ENCODE results near the gene MN1.

MN1 gene

GRCh38 chr22:27752141-27752540, 49.4 kb downstream of the MN1 start:
- Histone ChIP-seq H3K9me3 (ENCODE audit: control insufficient read depth in 2 of 2, low read length in 2 of 2) (no peaks in the 10 kb centered on the region), H3K9ac (ENCODE audit: low read depth in 1 of 2, low read length in 2 of 2) (no peak overlapping the region), H3K27ac (ENCODE audit: low read depth in 2 of 2, low read length in 2 of 2) (no peak overlapping the region), H3K36me3 (ENCODE audit: control insufficient read depth in 2 of 2, insufficient read depth in 2 of 2, low read length in 2 of 2) (no peaks in the 10 kb centered on the region), H3K4me3 (ENCODE audit: low read length in 2 of 2) (no peak overlapping the region), H3K27me3 (ENCODE audit: control insufficient read depth in 2 of 2, insufficient read depth in 2 of 2, low read length in 2 of 2) (peaks cover 8 to 20% of the 10 kb centered on the region in 2 donors), H3K4me1 (ENCODE audit: control insufficient read depth in 2 of 2, insufficient read depth in 2 of 2, low read length in 2 of 2) (peaks cover 0 to 4% of the 10 kb centered on the region in 2 donors)

GRCh38 chr22:27751277-27752070, 50.1 kb downstream of the MN1 start:
- H3K36me3 ChIP-seq (ENCODE audit: control insufficient read depth in 2 of 2, insufficient read depth in 2 of 2, low read length in 2 of 2) = no peaks in the 10 kb centered on the region
- H3K4me1 ChIP-seq (ENCODE audit: control insufficient read depth in 2 of 2, insufficient read depth in 2 of 2, low read length in 2 of 2) = peaks cover 0 to 4% of the 10 kb centered on the region in 2 donors
- no peak overlapping the region for H3K27ac ChIP-seq (ENCODE audit: low read depth in 2 of 2, low read length in 2 of 2)
- no peak overlapping the region for H3K4me3 ChIP-seq (ENCODE audit: low read length in 2 of 2)
- H3K27me3 ChIP-seq (ENCODE audit: control insufficient read depth in 2 of 2, insufficient read depth in 2 of 2, low read length in 2 of 2) = peaks cover 8 to 20% of the 10 kb centered on the region in 2 donors
- H3K9me3 ChIP-seq (ENCODE audit: control insufficient read depth in 2 of 2, low read length in 2 of 2) = no peaks in the 10 kb centered on the region
- H3K9ac ChIP-seq (ENCODE audit: low read depth in 1 of 2, low read length in 2 of 2) = no peak overlapping the region

- Histone ChIP-seq H3K36me3 (ENCODE audit: control insufficient read depth in 2 of 2, insufficient read depth in 2 of 2, low read length in 2 of 2) (no peaks in the 10 kb centered on the region), H3K27me3 (ENCODE audit: control insufficient read depth in 2 of 2, insufficient read depth in 2 of 2, low read length in 2 of 2) (peaks cover 8 to 20% of the 10 kb centered on the region in 2 donors), H3K4me3 (ENCODE audit: low read length in 2 of 2) (no peak overlapping the region), H3K9ac (ENCODE audit: low read depth in 1 of 2, low read length in 2 of 2) (no peak overlapping the region), H3K27ac (ENCODE audit: low read depth in 2 of 2, low read length in 2 of 2) (no peak overlapping the region), H3K4me1 (ENCODE audit: control insufficient read depth in 2 of 2, insufficient read depth in 2 of 2, low read length in 2 of 2) (peaks cover 0 to 4% of the 10 kb centered on the region in 2 donors), H3K9me3 (ENCODE audit: control insufficient read depth in 2 of 2, low read length in 2 of 2) (no peaks in the 10 kb centered on the region)
Observed at GRCh38 chr22:27750584-27751265, 50.8 kb downstream of the MN1 start.

GRCh38 chr22:27749597-27750225, 51.8 kb downstream of the MN1 start:
- Histone ChIP-seq H3K4me1 (ENCODE audit: control insufficient read depth in 2 of 2, insufficient read depth in 2 of 2, low read length in 2 of 2) (peaks cover 0 to 4% of the 10 kb centered on the region in 2 donors), H3K27ac (ENCODE audit: low read depth in 2 of 2, low read length in 2 of 2) (no peak overlapping the region), H3K36me3 (ENCODE audit: control insufficient read depth in 2 of 2, insufficient read depth in 2 of 2, low read length in 2 of 2) (no peaks in the 10 kb centered on the region), H3K9me3 (ENCODE audit: control insufficient read depth in 2 of 2, low read length in 2 of 2) (no peaks in the 10 kb centered on the region), H3K9ac (ENCODE audit: low read depth in 1 of 2, low read length in 2 of 2) (no peak overlapping the region), H3K27me3 (ENCODE audit: control insufficient read depth in 2 of 2, insufficient read depth in 2 of 2, low read length in 2 of 2) (peaks cover 8 to 20% of the 10 kb centered on the region in 2 donors), H3K4me3 (ENCODE audit: low read length in 2 of 2) (no peak overlapping the region)

- H3K9ac ChIP-seq (ENCODE audit: low read depth in 1 of 2, low read length in 2 of 2) = no peak overlapping the region
- H3K9me3 ChIP-seq (ENCODE audit: control insufficient read depth in 2 of 2, low read length in 2 of 2) = no peaks in the 10 kb centered on the region
- peaks cover 8 to 20% of the 10 kb centered on the region in 2 donors for H3K27me3 ChIP-seq (ENCODE audit: control insufficient read depth in 2 of 2, insufficient read depth in 2 of 2, low read length in 2 of 2)
- H3K36me3 ChIP-seq (ENCODE audit: control insufficient read depth in 2 of 2, insufficient read depth in 2 of 2, low read length in 2 of 2) = no peaks in the 10 kb centered on the region
- no peak overlapping the region for H3K4me3 ChIP-seq (ENCODE audit: low read length in 2 of 2)
- peaks cover 0 to 4% of the 10 kb centered on the region in 2 donors for H3K4me1 ChIP-seq (ENCODE audit: control insufficient read depth in 2 of 2, insufficient read depth in 2 of 2, low read length in 2 of 2)
- H3K27ac ChIP-seq (ENCODE audit: low read depth in 2 of 2, low read length in 2 of 2) = peak overlapping the region in 1 of 2 donors; percentile 60
Observed at GRCh38 chr22:27748751-27749191, 52.8 kb downstream of the MN1 start.

- Histone ChIP-seq H3K27me3 (ENCODE audit: control insufficient read depth in 2 of 2, insufficient read depth in 2 of 2, low read length in 2 of 2) (peaks cover 8 to 20% of the 10 kb centered on the region in 2 donors), H3K36me3 (ENCODE audit: control insufficient read depth in 2 of 2, insufficient read depth in 2 of 2, low read length in 2 of 2) (no peaks in the 10 kb centered on the region), H3K27ac (ENCODE audit: low read depth in 2 of 2, low read length in 2 of 2) (no peak overlapping the region), H3K4me1 (ENCODE audit: control insufficient read depth in 2 of 2, insufficient read depth in 2 of 2, low read length in 2 of 2) (peaks cover 0 to 4% of the 10 kb centered on the region in 2 donors), H3K9me3 (ENCODE audit: control insufficient read depth in 2 of 2, low read length in 2 of 2) (no peaks in the 10 kb centered on the region), H3K4me3 (ENCODE audit: low read length in 2 of 2) (no peak overlapping the region), H3K9ac (ENCODE audit: low read depth in 1 of 2, low read length in 2 of 2) (no peak overlapping the region)
Observed at GRCh38 chr22:27748349-27748748, 53.2 kb downstream of the MN1 start.

- H3K27ac ChIP-seq (ENCODE audit: low read depth in 2 of 2, low read length in 2 of 2) = no peak overlapping the region
- no peak overlapping the region for H3K9ac ChIP-seq (ENCODE audit: low read depth in 1 of 2, low read length in 2 of 2)
- no peak overlapping the region for H3K4me3 ChIP-seq (ENCODE audit: low read length in 2 of 2)
- no peaks in the 10 kb centered on the region for H3K9me3 ChIP-seq (ENCODE audit: control insufficient read depth in 2 of 2, low read length in 2 of 2)
- H3K36me3 ChIP-seq (ENCODE audit: control insufficient read depth in 2 of 2, insufficient read depth in 2 of 2, low read length in 2 of 2) = no peaks in the 10 kb centered on the region
- peaks cover 0 to 4% of the 10 kb centered on the region in 2 donors for H3K4me1 ChIP-seq (ENCODE audit: control insufficient read depth in 2 of 2, insufficient read depth in 2 of 2, low read length in 2 of 2)
- peaks cover 8 to 20% of the 10 kb centered on the region in 2 donors for H3K27me3 ChIP-seq (ENCODE audit: control insufficient read depth in 2 of 2, insufficient read depth in 2 of 2, low read length in 2 of 2)
Observed at GRCh38 chr22:27747396-27748221, 53.9 kb downstream of the MN1 start.

- no peaks in the 10 kb centered on the region for H3K9me3 ChIP-seq (ENCODE audit: control insufficient read depth in 2 of 2, low read length in 2 of 2)
- no peak overlapping the region for H3K27ac ChIP-seq (ENCODE audit: low read depth in 2 of 2, low read length in 2 of 2)
- H3K36me3 ChIP-seq (ENCODE audit: control insufficient read depth in 2 of 2, insufficient read depth in 2 of 2, low read length in 2 of 2) = no peaks in the 10 kb centered on the region
- H3K9ac ChIP-seq (ENCODE audit: low read depth in 1 of 2, low read length in 2 of 2) = no peak overlapping the region
- peaks cover 8 to 20% of the 10 kb centered on the region in 2 donors for H3K27me3 ChIP-seq (ENCODE audit: control insufficient read depth in 2 of 2, insufficient read depth in 2 of 2, low read length in 2 of 2)
- H3K4me3 ChIP-seq (ENCODE audit: low read length in 2 of 2) = no peak overlapping the region
- peaks cover 0 to 4% of the 10 kb centered on the region in 2 donors for H3K4me1 ChIP-seq (ENCODE audit: control insufficient read depth in 2 of 2, insufficient read depth in 2 of 2, low read length in 2 of 2)
Observed at GRCh38 chr22:27746918-27747317, 54.6 kb downstream of the MN1 start.

- no peak overlapping the region for H3K27ac ChIP-seq (ENCODE audit: low read depth in 2 of 2, low read length in 2 of 2)
- H3K9ac ChIP-seq (ENCODE audit: low read depth in 1 of 2, low read length in 2 of 2) = no peak overlapping the region
- H3K4me3 ChIP-seq (ENCODE audit: low read length in 2 of 2) = no peak overlapping the region
- peaks cover 8 to 14% of the 10 kb centered on the region in 2 donors for H3K27me3 ChIP-seq (ENCODE audit: control insufficient read depth in 2 of 2, insufficient read depth in 2 of 2, low read length in 2 of 2)
- H3K36me3 ChIP-seq (ENCODE audit: control insufficient read depth in 2 of 2, insufficient read depth in 2 of 2, low read length in 2 of 2) = no peaks in the 10 kb centered on the region
- H3K9me3 ChIP-seq (ENCODE audit: control insufficient read depth in 2 of 2, low read length in 2 of 2) = no peaks in the 10 kb centered on the region
- peaks cover 0 to 4% of the 10 kb centered on the region in 2 donors for H3K4me1 ChIP-seq (ENCODE audit: control insufficient read depth in 2 of 2, insufficient read depth in 2 of 2, low read length in 2 of 2)
Observed at GRCh38 chr22:27745809-27746208, 55.7 kb downstream of the MN1 start.

Measured in mucosa of rectum (tissue), 2 donors.